GM12864 (cell line): Measurements from ENCODE around the gene CGB5.

Experiments
- DNase-seq: peaks from one replicate; pipeline ENCODE4 v3.0.0-alpha.2; 2011; ENCODE audit warnings: low read depth
- H3K4me3 ChIP-seq: 2 replicates; pipeline ENCODE4 v1.5.1; 2011; ENCODE audit warnings: mild to moderate bottlenecking, low read depth, low read length, control low read depth
- CTCF ChIP-seq: IDR thresholded peaks from 2 replicates; pipeline ENCODE4 v1.5.1; 2011; ENCODE audit warnings: low read depth, mild to moderate bottlenecking, moderate library complexity, low read length, control low read depth, inconsistent platforms; ENCODE audit errors: missing control alignments

The CGB5 gene

GRCh38 chr19:49092686-49093085 is 49.0 kb downstream of the CGB5 start:
- DNase-seq, result no peak
- H3K4me3 ChIP-seq, result no peak overlapping the region
- TF ChIP-seq CTCF, result no peak
